AG08396 (cell line): ENCODE results near the gene GOLGA6C.
"Not testable (repeated sequence)": the region's sequence is repeated elsewhere in the genome, so short reads cannot be mapped to it uniquely, and the experiment has no call there.

ENCODE experiments used
- DNase-seq: peaks from one replicate; pipeline ENCODE4 v3.0.0; 2012; ENCODE audit warnings: low spot score, mixed read lengths

Gene GOLGA6C

GRCh38 chr15:75227112-75227511 lies 31.0 kb upstream of the GOLGA6C start:
- not testable (repeated sequence) for DNase-seq

GRCh38 chr15:75227663-75228280 lies 30.4 kb upstream of the GOLGA6C start:
- DNase-seq, result no peak

GRCh38 chr15:75228787-75229186 lies 29.3 kb upstream of the GOLGA6C start:
- no peak for DNase-seq

GRCh38 chr15:75229191-75230015 lies 28.7 kb upstream of the GOLGA6C start:
- DNase-seq, result peak; percentile 39

- DNase-seq, result no peak
Observed at GRCh38 chr15:75230016-75230343, 28.2 kb upstream of the GOLGA6C start.

GRCh38 chr15:75230551-75231371 lies 27.4 kb upstream of the GOLGA6C start:
- DNase-seq, result no peak

GRCh38 chr15:75231836-75232235 lies 26.3 kb upstream of the GOLGA6C start:
- no peak for DNase-seq

GRCh38 chr15:75232252-75232813 lies 25.8 kb upstream of the GOLGA6C start:
- DNase-seq, result no peak

- DNase-seq, result no peak
Observed at GRCh38 chr15:75232826-75233503, 25.2 kb upstream of the GOLGA6C start.

- no peak for DNase-seq
Observed at GRCh38 chr15:75233504-75234190, 24.5 kb upstream of the GOLGA6C start.

GRCh38 chr15:75234191-75234810 lies 23.8 kb upstream of the GOLGA6C start:
- no peak for DNase-seq

- DNase-seq, result peak; percentile 0
Observed at GRCh38 chr15:75235051-75235673, 23.0 kb upstream of the GOLGA6C start.

GRCh38 chr15:75235760-75236729 lies 22.1 kb upstream of the GOLGA6C start:
- peak; percentile 2 for DNase-seq

- DNase-seq, result peak; percentile 5
Observed at GRCh38 chr15:75237316-75237982, 20.7 kb upstream of the GOLGA6C start.

GRCh38 chr15:75238150-75238549 lies 20.0 kb upstream of the GOLGA6C start:
- DNase-seq, result peak; percentile 2

- DNase-seq, result not testable (repeated sequence)
Observed at GRCh38 chr15:75245741-75246140, 12.4 kb upstream of the GOLGA6C start.

GRCh38 chr15:75248991-75249390 lies 9.1 kb upstream of the GOLGA6C start:
- not testable (repeated sequence) for DNase-seq

GRCh38 chr15:75249726-75250125 lies 8.4 kb upstream of the GOLGA6C start:
- no peak for DNase-seq

GRCh38 chr15:75251343-75251742 lies 6.8 kb upstream of the GOLGA6C start:
- DNase-seq, result not testable (repeated sequence)
